ENCODE data around the gene YWHAH. TPM values are rescaled to one million over a fixed set of nuclear protein-coding genes. Genes with fewer than 3 reads are reported as not detected.

The YWHAH gene
- total and polyA plus RNA-seq, 2 of the 8 experiments (the other 6 are each of a cell fraction or from before 2014, with no cell fraction given), result 146 to 247 TPM

DNA sequence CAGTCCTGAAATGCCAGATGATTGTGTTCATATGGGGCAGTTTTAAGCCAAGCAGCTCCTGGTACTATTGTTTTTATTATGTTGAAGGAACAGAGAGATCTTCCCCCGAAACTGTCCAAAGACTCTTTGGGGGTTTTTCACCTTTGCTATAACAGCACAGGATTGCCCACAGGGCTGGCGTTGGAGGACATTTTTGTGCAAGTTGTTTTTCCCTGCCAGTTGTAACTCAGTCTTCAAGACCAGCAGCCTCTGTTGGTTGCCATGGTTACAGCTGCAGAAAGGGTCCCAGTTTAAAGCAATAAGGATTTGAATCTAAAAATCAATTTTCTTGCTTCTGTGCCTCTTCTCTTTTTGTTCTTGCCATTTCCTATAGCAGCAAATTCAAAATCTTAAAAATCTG is 45.4 kb upstream of the YWHAH start (continued):
- TF ChIP-seq SUZ12 (IDR thresholded peaks at IDR 0.05; ENCODE audit: low read length), result no peak
- TF ChIP-seq CBX5 (IDR thresholded peaks at IDR 0.05; ENCODE audit: low read depth, low read length), result no peak
- no peak for TF ChIP-seq RFX5 (IDR thresholded peaks at IDR 0.05; ENCODE audit: borderline replicate concordance, low read depth, low read length)
- TF ChIP-seq SRF (IDR thresholded peaks at IDR 0.05; ENCODE audit: low read depth, low read length), result no peak
- no peak for TF ChIP-seq GABPA (IDR thresholded peaks at IDR 0.05; ENCODE audit: borderline replicate concordance, insufficient read depth, low read length)

All from H1 (cell line).